ENCODE measurements around the gene PDE6D.
A peak's percentile ranks its signal among the peaks of the same experiment; 100 is the strongest.
"Not testable (repeated sequence)": the region's sequence is repeated elsewhere in the genome, so short reads cannot be mapped to it uniquely, and the experiment has no call there.

PDE6D gene

DNA sequence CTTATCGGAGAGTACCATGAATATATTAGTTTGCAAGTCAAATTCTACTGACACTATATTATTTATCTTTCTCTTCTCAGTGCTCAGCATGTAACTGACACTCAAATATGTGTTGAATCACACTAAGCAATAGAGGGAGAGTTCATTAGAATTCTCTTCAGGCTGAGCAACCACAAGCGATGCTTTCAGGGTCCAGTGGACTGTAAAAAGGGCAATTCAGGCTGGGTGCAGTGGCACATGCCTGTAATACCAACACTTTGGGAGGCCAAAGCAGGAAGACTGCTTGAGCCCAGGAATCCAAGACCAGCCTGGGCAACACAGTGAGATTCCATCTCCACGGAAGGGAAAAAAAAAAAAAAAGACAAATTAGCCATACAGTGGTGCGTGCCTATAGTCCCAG, 16.3 kb downstream of the PDE6D start:
- Histone ChIP-seq H3K27me3 (ENCODE audit: insufficient read depth, low read length) (no peaks in the 10 kb centered on the region), H3K9me3 (ENCODE audit: insufficient read depth, low read depth, low read length) (no peaks in the 10 kb centered on the region), H3K4me1 (ENCODE audit: insufficient read depth, low read length) (no peaks in the 10 kb centered on the region)

DNA sequence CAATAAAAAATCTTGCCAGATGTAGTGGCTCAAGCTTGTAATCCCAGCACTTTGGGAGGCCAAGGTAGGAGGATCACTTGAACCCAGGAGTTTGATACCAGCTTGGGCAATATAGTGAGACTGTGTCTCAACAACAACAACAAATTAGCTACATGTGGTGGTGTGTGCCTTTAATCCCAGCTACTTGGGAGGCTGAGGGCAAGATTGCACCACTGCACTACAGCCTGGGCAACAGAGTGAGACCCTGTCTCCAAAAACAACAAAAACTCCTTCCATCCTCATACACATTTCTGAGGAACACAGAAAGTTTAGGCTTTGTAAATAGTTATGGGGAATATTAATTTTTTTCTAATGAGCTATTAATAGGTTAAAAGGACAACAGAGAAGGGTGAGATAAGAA, 17.0 kb downstream of the PDE6D start:
- no peaks in the 10 kb centered on the region for H3K27me3 ChIP-seq (ENCODE audit: insufficient read depth, low read length)
- H3K4me3 ChIP-seq (ENCODE audit: low read length), result no peak overlapping the region
- no peaks in the 10 kb centered on the region for H3K9me3 ChIP-seq (ENCODE audit: insufficient read depth, low read depth, low read length)
- no peaks in the 10 kb centered on the region for H3K4me1 ChIP-seq (ENCODE audit: insufficient read depth, low read length)
- no peak overlapping the region for H3K27ac ChIP-seq (ENCODE audit: low read length)
- H3K36me3 ChIP-seq (ENCODE audit: insufficient read depth, low read depth, low read length), result no peaks in the 10 kb centered on the region
- no peak overlapping the region for H3K9ac ChIP-seq (ENCODE audit: low read depth, low read length)

More for the DNA sequence above, 16.3 kb downstream of the PDE6D start:
- no peak overlapping the region for H3K4me3 ChIP-seq (ENCODE audit: low read length)
- H3K27ac ChIP-seq (ENCODE audit: low read length), result no peak overlapping the region
- H3K36me3 ChIP-seq (ENCODE audit: insufficient read depth, low read depth, low read length), result no peaks in the 10 kb centered on the region
- H3K9ac ChIP-seq (ENCODE audit: low read depth, low read length), result no peak overlapping the region

DNA sequence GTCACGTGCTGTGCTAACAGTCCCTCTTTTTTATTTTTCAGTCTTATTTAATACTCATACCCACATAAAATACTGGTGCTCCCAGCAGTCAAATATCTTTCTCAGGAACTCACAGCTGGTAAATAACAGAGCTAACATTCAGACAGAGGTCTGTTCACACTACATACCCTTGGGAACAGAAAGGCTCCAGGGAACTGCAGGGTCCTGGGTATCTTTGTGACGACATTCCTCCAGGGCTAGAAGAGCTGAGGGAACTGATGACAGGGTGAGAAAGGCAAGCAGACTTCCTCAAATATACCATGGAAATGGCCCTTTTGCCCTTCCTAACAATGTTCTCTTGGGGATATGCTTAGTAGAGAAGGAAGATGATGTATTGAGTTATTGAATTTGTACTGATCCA, 19.3 kb downstream of the PDE6D start:
- Histone ChIP-seq H3K4me3 (ENCODE audit: low read length) (no peak overlapping the region), H3K27ac (ENCODE audit: low read length) (no peak overlapping the region), H3K4me1 (ENCODE audit: insufficient read depth, low read length) (no peaks in the 10 kb centered on the region), H3K27me3 (ENCODE audit: insufficient read depth, low read length) (no peaks in the 10 kb centered on the region), H3K36me3 (ENCODE audit: insufficient read depth, low read depth, low read length) (no peaks in the 10 kb centered on the region), H3K9me3 (ENCODE audit: insufficient read depth, low read depth, low read length) (no peaks in the 10 kb centered on the region), H3K9ac (ENCODE audit: low read depth, low read length) (no peak overlapping the region)

DNA sequence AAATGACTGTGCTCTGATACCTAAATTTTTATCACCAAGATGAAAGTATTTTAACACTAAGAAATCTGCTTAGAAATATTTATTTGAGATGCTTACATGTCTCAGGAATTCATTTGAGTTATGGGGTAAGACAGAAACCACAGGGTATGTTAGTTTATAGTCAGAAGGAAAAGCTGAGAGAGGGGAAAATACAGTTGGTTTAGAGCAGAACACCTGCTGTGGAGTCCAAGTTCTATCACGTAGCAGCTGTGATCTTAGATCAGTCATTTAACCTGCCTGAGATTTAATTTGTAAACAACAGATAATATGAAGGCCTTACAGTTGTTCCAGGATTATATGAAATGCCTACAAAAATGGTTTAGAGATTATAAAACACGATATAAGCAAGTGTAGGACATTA, 29.0 kb downstream of the PDE6D start:
- no peak overlapping the region for H3K4me3 ChIP-seq (ENCODE audit: low read length)
- no peaks in the 10 kb centered on the region for H3K9me3 ChIP-seq (ENCODE audit: insufficient read depth, low read depth, low read length)
- H3K36me3 ChIP-seq (ENCODE audit: insufficient read depth, low read depth, low read length), result no peaks in the 10 kb centered on the region
- H3K9ac ChIP-seq (ENCODE audit: low read depth, low read length), result no peak overlapping the region
- no peaks in the 10 kb centered on the region for H3K27me3 ChIP-seq (ENCODE audit: insufficient read depth, low read length)
- no peak overlapping the region for H3K27ac ChIP-seq (ENCODE audit: low read length)
- H3K4me1 ChIP-seq (ENCODE audit: insufficient read depth, low read length), result no peaks in the 10 kb centered on the region

DNA sequence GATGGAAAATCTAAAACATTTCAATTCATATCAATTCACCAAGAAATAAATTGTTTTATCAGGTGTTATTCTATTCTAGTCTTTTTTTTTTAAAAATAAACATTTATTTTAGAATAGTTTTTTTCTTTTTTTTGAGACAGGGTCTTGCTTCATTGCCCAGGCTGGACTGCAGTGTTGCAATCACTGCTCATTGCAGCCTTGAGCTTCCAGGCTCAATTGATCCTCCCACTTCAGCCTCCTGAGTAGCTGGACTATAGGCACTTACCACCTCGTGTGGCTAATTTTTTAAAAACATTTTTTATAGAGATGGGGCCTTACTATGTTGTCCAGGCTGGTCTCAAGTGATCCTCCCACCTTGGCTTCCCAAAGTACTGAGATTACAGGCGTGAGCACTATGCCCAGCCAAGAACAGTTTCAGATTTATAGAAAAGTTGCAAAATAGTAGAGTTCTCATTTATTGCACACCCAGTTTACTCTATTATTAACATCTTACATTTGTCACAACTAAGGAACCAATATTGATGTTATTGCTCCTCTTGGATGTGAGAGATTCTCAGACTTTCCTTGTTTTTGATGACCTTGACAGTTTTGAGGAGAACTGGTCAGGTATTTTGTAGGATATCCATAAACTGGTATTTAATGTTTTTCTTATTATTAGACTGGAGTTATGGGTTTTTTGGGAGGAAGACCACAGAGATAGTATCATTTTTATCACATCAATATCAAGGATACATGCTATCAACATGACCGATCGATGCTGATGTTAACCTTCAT, 29.9 kb downstream of the PDE6D start:
- no peak overlapping the region for H3K27ac ChIP-seq (ENCODE audit: low read length)
- no peaks in the 10 kb centered on the region for H3K27me3 ChIP-seq (ENCODE audit: insufficient read depth, low read length)
- H3K9ac ChIP-seq (ENCODE audit: low read depth, low read length), result no peak overlapping the region
- no peak overlapping the region for H3K4me3 ChIP-seq (ENCODE audit: low read length)
- H3K36me3 ChIP-seq (ENCODE audit: insufficient read depth, low read depth, low read length), result no peaks in the 10 kb centered on the region
- H3K9me3 ChIP-seq (ENCODE audit: insufficient read depth, low read depth, low read length), result no peaks in the 10 kb centered on the region
- no peaks in the 10 kb centered on the region for H3K4me1 ChIP-seq (ENCODE audit: insufficient read depth, low read length)

DNA sequence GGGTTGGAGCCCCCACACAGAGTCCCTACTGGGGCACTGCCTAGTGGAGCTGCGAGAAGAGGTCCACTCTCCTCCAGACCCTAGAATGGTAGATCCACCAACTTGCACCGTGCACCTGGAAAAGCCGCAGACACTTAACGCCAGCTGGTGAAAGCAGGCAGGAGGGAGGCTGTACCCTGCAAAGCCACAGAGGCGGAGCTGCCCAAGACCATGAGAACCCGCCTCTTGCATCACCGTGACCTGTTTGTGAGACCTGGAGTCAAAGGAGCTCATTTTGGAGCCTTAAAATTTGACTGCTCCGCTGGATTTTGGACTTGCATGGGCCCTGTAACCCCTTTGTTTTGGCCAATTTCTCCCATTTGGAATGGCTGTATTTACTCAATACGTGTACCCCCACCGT, 32.1 kb downstream of the PDE6D start:
- not testable (repeated sequence) for H3K27me3 ChIP-seq (ENCODE audit: insufficient read depth, low read length); H3K4me3 ChIP-seq (ENCODE audit: low read length); H3K36me3 ChIP-seq (ENCODE audit: insufficient read depth, low read depth, low read length); H3K9me3 ChIP-seq (ENCODE audit: insufficient read depth, low read depth, low read length); H3K27ac ChIP-seq (ENCODE audit: low read length); H3K9ac ChIP-seq (ENCODE audit: low read depth, low read length)
- peaks cover 10% of the 10 kb centered on the region; the same call in 1 of the 2 replicates for H3K4me1 ChIP-seq (ENCODE audit: insufficient read depth, low read length)

DNA sequence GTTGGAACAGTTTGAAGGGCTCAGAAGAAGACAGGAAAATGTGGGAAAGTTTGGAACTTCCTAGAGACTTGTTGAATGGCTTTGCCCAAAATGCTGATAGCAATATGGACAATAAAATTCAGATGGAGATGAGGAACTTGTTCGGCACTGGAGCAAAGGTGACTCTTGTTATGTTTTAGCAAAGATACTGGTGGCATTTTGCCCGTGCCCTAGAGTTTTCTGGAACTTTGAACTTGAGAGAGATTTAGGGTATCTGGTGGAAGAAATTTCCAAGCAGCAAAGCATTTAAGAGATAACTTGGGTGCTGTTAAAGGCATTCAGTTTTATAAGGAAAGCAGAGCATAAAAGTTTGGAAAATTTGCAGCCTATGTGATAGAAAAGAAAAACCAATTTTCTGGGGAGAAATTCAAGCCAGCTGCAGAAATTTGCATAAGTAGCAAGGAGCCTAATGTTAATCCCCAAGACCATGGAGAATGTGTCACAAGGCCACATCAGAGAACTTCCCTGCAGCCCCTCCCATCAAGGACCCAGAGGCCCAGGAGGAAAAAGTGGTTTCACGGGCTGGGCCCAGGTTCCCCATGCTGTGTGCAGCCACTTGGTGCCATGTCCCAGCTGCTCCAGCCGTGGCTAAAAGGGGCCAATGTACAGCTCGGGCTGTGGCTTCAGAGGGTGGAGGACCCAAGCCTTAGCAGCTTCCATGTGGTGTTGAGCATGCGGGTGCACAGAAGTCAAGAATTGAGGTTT, 32.8 kb downstream of the PDE6D start:
- H3K27ac ChIP-seq (ENCODE audit: low read length); H3K4me3 ChIP-seq (ENCODE audit: low read length); H3K9me3 ChIP-seq (ENCODE audit: insufficient read depth, low read depth, low read length); H3K9ac ChIP-seq (ENCODE audit: low read depth, low read length); H3K36me3 ChIP-seq (ENCODE audit: insufficient read depth, low read depth, low read length); H3K27me3 ChIP-seq (ENCODE audit: insufficient read depth, low read length): not testable (repeated sequence)
- peaks cover 10% of the 10 kb centered on the region; the same call in 1 of the 2 replicates for H3K4me1 ChIP-seq (ENCODE audit: insufficient read depth, low read length)

DNA sequence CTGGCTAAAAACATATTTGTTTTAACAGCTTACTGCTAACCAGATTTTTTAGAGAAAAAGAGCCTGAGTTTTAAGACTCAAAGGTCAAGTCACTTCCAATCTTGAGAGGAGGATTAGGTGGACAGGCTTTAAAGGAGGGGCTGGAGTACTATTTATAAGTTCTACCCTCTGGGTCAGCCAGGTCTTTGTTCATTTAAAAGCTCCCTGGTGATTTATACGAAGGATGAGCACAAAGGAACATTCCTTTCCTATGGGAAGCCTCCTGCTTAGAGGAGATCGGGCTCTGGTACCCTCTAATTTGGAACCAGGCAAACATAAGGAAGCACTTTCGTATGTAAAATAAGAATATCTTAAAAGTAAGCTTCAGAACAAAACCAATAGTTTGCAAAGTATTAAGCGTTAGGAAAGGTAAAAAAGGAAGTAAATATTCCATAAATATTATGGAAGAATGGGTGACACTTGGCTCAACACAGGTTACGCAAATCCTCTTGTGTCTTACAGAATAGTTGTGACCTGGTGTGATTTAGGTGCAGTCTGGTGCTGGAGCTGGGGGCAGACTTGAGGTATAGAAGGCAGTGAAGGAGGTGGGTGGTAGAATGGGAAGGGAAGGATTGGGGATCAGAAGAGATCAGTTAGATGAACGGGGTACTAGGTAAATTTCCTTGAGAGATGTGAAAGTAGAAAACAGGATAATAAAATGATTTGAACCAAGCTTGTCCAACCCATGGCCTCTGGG, 35.6 kb downstream of the PDE6D start:
- H3K36me3 ChIP-seq (ENCODE audit: insufficient read depth, low read depth, low read length), result no peaks in the 10 kb centered on the region
- H3K27ac ChIP-seq (ENCODE audit: low read length), result no peak overlapping the region
- H3K27me3 ChIP-seq (ENCODE audit: insufficient read depth, low read length), result no peaks in the 10 kb centered on the region
- H3K4me3 ChIP-seq (ENCODE audit: low read length), result peak overlapping the region; percentile 19; the same call in 1 of the 2 replicates
- no peaks in the 10 kb centered on the region for H3K9me3 ChIP-seq (ENCODE audit: insufficient read depth, low read depth, low read length)
- H3K4me1 ChIP-seq (ENCODE audit: insufficient read depth, low read length), result peaks cover 10% of the 10 kb centered on the region; the same call in 1 of the 2 replicates
- no peak overlapping the region for H3K9ac ChIP-seq (ENCODE audit: low read depth, low read length)

DNA sequence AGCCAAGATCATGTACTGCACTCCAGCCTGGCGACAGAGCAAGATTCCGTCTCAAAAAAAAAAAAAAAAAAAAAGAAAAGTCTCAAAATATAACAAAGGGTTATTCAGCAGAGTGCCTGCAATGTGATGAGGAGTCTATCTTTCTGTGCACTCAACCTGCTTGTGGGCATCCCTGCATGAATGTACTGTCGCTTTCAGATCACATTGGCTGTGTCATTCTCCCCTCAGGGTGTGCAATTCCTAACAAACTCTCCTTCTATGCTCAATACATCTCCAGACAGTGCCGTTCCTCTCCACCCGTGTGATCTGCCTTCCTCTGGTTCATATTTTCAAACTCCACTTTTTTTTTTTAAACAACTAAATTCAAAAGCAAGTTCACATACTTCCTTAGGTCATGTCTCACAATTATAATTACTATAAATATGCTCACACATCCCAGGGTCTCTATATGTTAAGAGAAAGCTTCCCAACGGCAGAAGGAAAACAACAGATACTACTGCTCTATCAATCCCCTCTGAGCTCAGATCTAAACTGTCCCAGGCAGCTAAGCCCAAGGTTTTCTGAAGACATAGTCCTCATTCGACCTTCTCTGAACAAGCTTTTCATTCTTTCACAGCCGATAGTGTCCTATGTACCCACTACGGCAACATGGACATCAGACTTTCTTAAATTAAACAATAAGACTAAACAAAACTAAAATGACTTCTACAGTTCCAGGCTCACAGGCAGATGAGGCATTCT, 37.5 kb downstream of the PDE6D start:
- Histone ChIP-seq H3K4me1 (ENCODE audit: insufficient read depth, low read length) (peaks cover 10% of the 10 kb centered on the region; the same call in 1 of the 2 replicates), H3K4me3 (ENCODE audit: low read length) (no peak overlapping the region), H3K36me3 (ENCODE audit: insufficient read depth, low read depth, low read length) (no peaks in the 10 kb centered on the region), H3K9me3 (ENCODE audit: insufficient read depth, low read depth, low read length) (no peaks in the 10 kb centered on the region), H3K27me3 (ENCODE audit: insufficient read depth, low read length) (no peaks in the 10 kb centered on the region), H3K9ac (ENCODE audit: low read depth, low read length) (no peak overlapping the region; the same call in 1 of the 2 replicates), H3K27ac (ENCODE audit: low read length) (no peak overlapping the region)

DNA sequence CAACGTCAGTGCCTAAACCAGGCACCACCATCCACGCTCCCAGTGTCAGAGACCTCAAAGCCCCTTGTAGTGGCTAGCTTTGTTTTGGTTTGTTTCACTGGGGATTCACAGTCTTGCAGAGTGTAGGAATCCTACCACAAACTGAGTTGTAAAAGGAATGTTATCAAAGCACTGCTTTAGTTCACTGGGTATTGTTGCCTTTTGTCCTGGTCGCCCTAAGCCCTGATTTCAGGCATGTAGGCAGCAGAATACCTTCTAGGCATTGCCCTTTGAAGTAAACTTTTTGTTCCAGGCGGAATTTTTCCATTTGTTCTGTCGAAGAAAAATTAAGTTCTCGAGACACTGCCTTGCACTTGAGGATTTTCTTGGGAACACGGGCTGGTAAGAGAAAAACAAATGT, 43.3 kb downstream of the PDE6D start:
- Histone ChIP-seq H3K4me3 (ENCODE audit: low read length) (no peak overlapping the region), H3K9ac (ENCODE audit: low read depth, low read length) (no peak overlapping the region), H3K9me3 (ENCODE audit: insufficient read depth, low read depth, low read length) (no peaks in the 10 kb centered on the region), H3K36me3 (ENCODE audit: insufficient read depth, low read depth, low read length) (0 out of 2 replicates have a peak, but pooled peaks cover 3% of the 10 kb centered on the region), H3K27ac (ENCODE audit: low read length) (no peak overlapping the region), H3K27me3 (ENCODE audit: insufficient read depth, low read length) (no peaks in the 10 kb centered on the region), H3K4me1 (ENCODE audit: insufficient read depth, low read length) (no peaks in the 10 kb centered on the region)

DNA sequence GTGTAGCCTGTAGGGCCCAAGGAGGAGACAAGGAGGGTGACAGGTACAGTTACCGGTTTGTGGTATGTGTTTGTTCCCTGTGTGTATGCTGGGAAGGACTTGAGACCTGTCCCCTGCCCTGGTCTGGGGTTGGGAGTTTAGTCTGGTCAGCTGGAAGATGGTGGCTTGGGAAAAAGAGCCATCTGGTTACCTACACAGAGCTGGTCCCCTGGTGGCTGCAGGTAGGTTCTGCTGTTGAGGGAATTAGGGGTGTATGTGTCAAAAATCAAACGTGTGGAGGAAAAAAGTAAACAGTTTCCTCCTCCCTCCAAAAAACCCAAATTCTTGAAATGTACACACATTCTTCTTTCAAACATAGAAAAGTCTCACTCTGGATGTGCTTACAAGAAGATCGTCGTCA, 48.5 kb downstream of the PDE6D start:
- peaks cover 8% of the 10 kb centered on the region; the same call in 1 of the 2 replicates for H3K36me3 ChIP-seq (ENCODE audit: insufficient read depth, low read depth, low read length)
- H3K9ac ChIP-seq (ENCODE audit: low read depth, low read length), result no peak overlapping the region
- H3K9me3 ChIP-seq (ENCODE audit: insufficient read depth, low read depth, low read length), result no peaks in the 10 kb centered on the region
- no peaks in the 10 kb centered on the region for H3K4me1 ChIP-seq (ENCODE audit: insufficient read depth, low read length)
- H3K4me3 ChIP-seq (ENCODE audit: low read length), result no peak overlapping the region
- no peaks in the 10 kb centered on the region for H3K27me3 ChIP-seq (ENCODE audit: insufficient read depth, low read length)
- no peak overlapping the region for H3K27ac ChIP-seq (ENCODE audit: low read length)
